Embryonic facial prominence (tissue), 1 donor: ENCODE data around the gene IMMP2L.

Source experiments
- DNase-seq: peaks from one replicate; pipeline ENCODE4 v3.0.0-alpha.2; 2016; ENCODE audit errors: extremely low spot score

The IMMP2L gene

GRCh38 chr7:111029574-111030251 lies 532.6 kb downstream of the IMMP2L start:
- no peak for DNase-seq

GRCh38 chr7:111029141-111029572 lies 533.1 kb downstream of the IMMP2L start:
- DNase-seq = no peak

GRCh38 chr7:111027396-111027795 lies 534.9 kb downstream of the IMMP2L start:
- DNase-seq = no peak

- DNase-seq = no peak
Observed at GRCh38 chr7:111026806-111027205, 535.5 kb downstream of the IMMP2L start.

GRCh38 chr7:111026343-111026742 lies 535.9 kb downstream of the IMMP2L start:
- no peak for DNase-seq

GRCh38 chr7:111025006-111025405 lies 537.3 kb downstream of the IMMP2L start:
- no peak for DNase-seq

GRCh38 chr7:111018960-111019736 lies 543.1 kb downstream of the IMMP2L start:
- DNase-seq = no peak

GRCh38 chr7:111018447-111018846 lies 543.8 kb downstream of the IMMP2L start:
- DNase-seq = no peak

- DNase-seq = no peak
Observed at GRCh38 chr7:111014079-111014478, 548.2 kb downstream of the IMMP2L start.

GRCh38 chr7:111012799-111013675 lies 549.3 kb downstream of the IMMP2L start:
- DNase-seq = no peak

- no peak for DNase-seq
Observed at GRCh38 chr7:111012149-111012548, 550.1 kb downstream of the IMMP2L start.

GRCh38 chr7:111011520-111011919 lies 550.8 kb downstream of the IMMP2L start:
- no peak for DNase-seq

GRCh38 chr7:111010798-111011197 lies 551.5 kb downstream of the IMMP2L start:
- DNase-seq = no peak

GRCh38 chr7:111009526-111010040 lies 552.7 kb downstream of the IMMP2L start:
- no peak for DNase-seq

GRCh38 chr7:111006691-111007090 lies 555.6 kb downstream of the IMMP2L start:
- DNase-seq = no peak

GRCh38 chr7:111006040-111006439 lies 556.3 kb downstream of the IMMP2L start:
- no peak for DNase-seq

- DNase-seq = no peak
Observed at GRCh38 chr7:111005445-111005844, 556.8 kb downstream of the IMMP2L start.

- no peak for DNase-seq
Observed at GRCh38 chr7:111004310-111004901, 557.9 kb downstream of the IMMP2L start.

- DNase-seq = no peak
Observed at GRCh38 chr7:111003883-111004282, 558.4 kb downstream of the IMMP2L start.

GRCh38 chr7:110994028-110994967 lies 568.0 kb downstream of the IMMP2L start:
- DNase-seq = no peak
